CD8-positive, alpha-beta memory T cell (primary cell): Measurements from ENCODE around the gene ATP5PD. TPM values are rescaled to one million over a fixed set of nuclear protein-coding genes. Genes with fewer than 3 reads are reported as not detected.

ENCODE experiments used
- CTCF ChIA-PET: fragments of 350-600 bp; sonication (Branson Sonifier 250); formaldehyde crosslinking; loops from one replicate; lab custom pipeline; 2021; ENCODE audit warnings: antibody characterized with exemption; lab: Charles Lee
- POLR2A ChIA-PET: fragments of 350-600 bp; sonication (Branson Sonifier 250); formaldehyde crosslinking; loops from one replicate; lab custom pipeline; 2021; ENCODE audit warnings: antibody characterized with exemption; lab: Charles Lee
- DNase-seq, 5 donors: peaks; one replicate each; pipeline versions ENCODE4 v3.0.0 to v3.0.0-alpha.2; 2020 to 2022; ENCODE audit warnings: mixed read lengths in 1 of 5
- H3K27ac ChIP-seq: one replicate; pipeline ENCODE4 v1.7.0; 2013; ENCODE audit warnings: low read depth, mild to moderate bottlenecking, low read length, moderate library complexity
- H3K27me3 ChIP-seq: 2 replicates; pipeline ENCODE4 v1.7.0; 2013; ENCODE audit warnings: low read length, mild to moderate bottlenecking; ENCODE audit not compliant: insufficient read depth, poor library complexity, severe bottlenecking
- H3K36me3 ChIP-seq: 2 replicates; pipeline ENCODE4 v1.7.0; 2013; ENCODE audit warnings: mild to moderate bottlenecking, low read length, moderate library complexity; ENCODE audit not compliant: insufficient read depth
- H3K4me1 ChIP-seq: 2 replicates; pipeline ENCODE4 v1.7.0; 2013; ENCODE audit warnings: mild to moderate bottlenecking, low read length, moderate library complexity; ENCODE audit not compliant: insufficient read depth
- H3K4me3 ChIP-seq: 2 replicates; pipeline ENCODE4 v1.7.0; 2013; ENCODE audit warnings: mild to moderate bottlenecking, low read length
- H3K9me3 ChIP-seq: 2 replicates; pipeline ENCODE4 v1.7.0; 2013; ENCODE audit warnings: mild to moderate bottlenecking, low read length
- H3K27ac Mint-ChIP-seq, 8 donors: one replicate each; pipeline ENCODE4 v1.8.0; 2020 to 2021; ENCODE audit warnings: mixed read lengths in 8 of 8, mild to moderate bottlenecking in 6 of 8, inconsistent platforms in 3 of 8, moderate library complexity in 3 of 8
- H3K27me3 Mint-ChIP-seq, 2 donors: one replicate each; pipeline ENCODE4 v1.8.0; 2020 to 2021; ENCODE audit warnings: mixed read lengths in 2 of 2, mild to moderate bottlenecking in 1 of 2, moderate library complexity in 1 of 2
- H3K36me3 Mint-ChIP-seq, 3 donors: one replicate each; pipeline ENCODE4 v1.8.0; 2020 to 2021; ENCODE audit warnings: mixed read lengths in 3 of 3, inconsistent platforms in 1 of 3, mild to moderate bottlenecking in 1 of 3
- H3K4me1 Mint-ChIP-seq, 3 donors: one replicate each; pipeline ENCODE4 v1.8.0; 2020 to 2021; ENCODE audit warnings: mixed read lengths in 3 of 3, inconsistent platforms in 1 of 3, mild to moderate bottlenecking in 1 of 3
- H3K4me3 Mint-ChIP-seq, 7 donors: one replicate each; pipeline ENCODE4 v1.8.0; 2020 to 2021; ENCODE audit warnings: mixed read lengths in 7 of 7, mild to moderate bottlenecking in 6 of 7, moderate library complexity in 4 of 7, inconsistent platforms in 2 of 7
- H3K9me3 Mint-ChIP-seq, 5 donors: one replicate each; pipeline ENCODE4 v1.8.0; 2020 to 2022; ENCODE audit warnings: mixed read lengths in 5 of 5, mild to moderate bottlenecking in 3 of 5, moderate library complexity in 2 of 5, inconsistent platforms in 1 of 5
- polyA plus RNA-seq: library from polyadenylated mRNA; unstranded; fragments of 300-500 nt; fragmentation: Illumina TruSeq; gene quantifications from one replicate; pipeline ENCODE4 v1.2.3, GENCODE V29; 2021
- total RNA-seq, 2 experiments: library from RNA; stranded (reverse); gene quantifications; one replicate each; pipeline ENCODE4 v1.2.3, GENCODE V29; 2021

Gene ATP5PD
- total and polyA plus RNA-seq, 3 experiments from 2014 or later, result 179 to 345 (median 198) TPM

- H3K36me3 ChIP-seq, result peaks cover 4% of the 10 kb centered on the region
- H3K4me1 ChIP-seq, result peaks cover 15% of the 10 kb centered on the region
- ChIA-PET CTCF (interaction anchor here (0.7 to 4.0 kb wide), 30 partner anchors 10 to 258 kb away, joined by 3 to 48 read pairs (median 4); partner anchors contain the start of genes CDR2L, HID1 and MIF4GD), POLR2A (interaction anchor here (0.6 to 2.2 kb wide), 9 partner anchors 14 to 513 kb away, joined by 3 to 13 read pairs (median 3); partner anchors contain the start of genes CDR2L, HID1 and MIF4GD)
- H3K27me3 ChIP-seq, result no peaks in the 10 kb centered on the region
- peak within 1 kb of the TSS; percentile 73 for H3K27ac ChIP-seq
- no peaks in the 10 kb centered on the region for H3K9me3 Mint-ChIP-seq
- H3K9me3 ChIP-seq, result no peaks in the 10 kb centered on the region
- H3K4me1 Mint-ChIP-seq, result peaks cover 28 to 44% (median 35%) of the 10 kb centered on the region in 3 donors
- no peaks in the 10 kb centered on the region for H3K27me3 Mint-ChIP-seq
- peak within 1 kb of the TSS; percentile 81 to 96 (median 92) for H3K27ac Mint-ChIP-seq
- peak within 1 kb of the TSS; percentile 92 to 99 (median 95) for H3K4me3 Mint-ChIP-seq
- peaks cover 0 to 25% (median 9%) of the 10 kb centered on the region in 3 donors for H3K36me3 Mint-ChIP-seq
- peak within 1 kb of the TSS; percentile 90 for H3K4me3 ChIP-seq
- DNase-seq, result peak; percentile 60 to 84 (median 76)
These were observed 34.2 kb downstream of the ATP5PD start, which contains the start of gene MRPL58 for GRCh38 chr17:75012346-75013091. TSS of gene MRPL58 (plus strand) at chr17:75012670. CDS start at chr17:75012687, 17 bp downstream.

GRCh38 chr17:75012096-75012345, 34.7 kb downstream of the ATP5PD start:
- Histone ChIP-seq H3K9me3 (no peaks in the 10 kb centered on the region), H3K27ac (peak overlapping the region; percentile 73), H3K4me3 (peak overlapping the region; percentile 90), H3K36me3 (peaks cover 4% of the 10 kb centered on the region), H3K4me1 (peaks cover 15% of the 10 kb centered on the region), H3K27me3 (no peaks in the 10 kb centered on the region)
- Mint-ChIP-seq H3K27me3 (no peaks in the 10 kb centered on the region), H3K4me3 (peak overlapping the region; percentile 92 to 99 (median 95)), H3K4me1 (peaks cover 28 to 44% (median 35%) of the 10 kb centered on the region in 3 donors), H3K27ac (peak overlapping the region in 7 of 8 donors; percentile 83 to 96 (median 90)), H3K36me3 (peaks cover 0 to 25% (median 9%) of the 10 kb centered on the region in 3 donors), H3K9me3 (no peaks in the 10 kb centered on the region)
- no peak for DNase-seq
- ChIA-PET CTCF (interaction anchor here (0.9 to 4.0 kb wide), 20 partner anchors 11 to 190 kb away, joined by 3 to 48 read pairs (median 6); partner anchors contain the start of genes CDR2L and HID1), POLR2A (interaction anchor here (0.9 to 2.2 kb wide), 7 partner anchors 13 to 259 kb away, joined by 3 to 13 read pairs (median 4); partner anchors contain the start of genes CDR2L, HID1 and MIF4GD)

DNA sequence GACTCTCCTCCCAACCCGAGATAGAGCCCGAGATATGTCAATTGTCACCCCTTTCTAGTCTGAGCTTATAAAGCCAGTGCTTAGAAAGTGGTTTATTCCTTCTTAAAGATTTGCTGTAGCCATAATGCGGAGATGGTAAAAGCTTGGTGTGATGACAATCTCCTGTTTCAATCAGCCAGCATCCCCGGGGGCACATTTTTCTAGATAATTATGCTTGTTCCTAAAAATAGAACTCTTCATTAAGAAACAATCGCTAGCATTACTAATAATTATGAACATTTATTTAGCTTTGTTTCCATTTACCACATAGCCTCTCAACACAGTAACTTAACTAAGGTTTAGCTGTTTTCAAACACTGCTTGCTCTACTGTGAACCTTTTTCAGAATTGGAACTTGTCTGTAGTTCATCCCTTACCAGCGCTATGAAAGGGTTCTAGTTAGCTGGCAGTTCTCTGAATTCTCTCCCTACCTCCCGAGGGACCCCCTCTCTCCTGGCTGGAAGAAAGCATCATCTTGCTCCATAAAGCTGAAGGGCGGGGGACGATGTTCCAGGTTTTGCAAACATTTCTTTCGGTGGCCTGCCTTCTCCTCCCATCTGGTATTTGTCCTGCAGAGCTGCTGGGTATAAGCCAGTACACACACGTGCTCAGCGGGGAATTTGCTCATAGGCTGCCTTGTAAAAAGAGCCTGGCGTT, 35.2 kb downstream of the ATP5PD start:
- peaks cover 0 to 2% of the 10 kb centered on the region in 2 donors for H3K27me3 Mint-ChIP-seq
- peaks cover 28 to 40% (median 35%) of the 10 kb centered on the region in 3 donors for H3K4me1 Mint-ChIP-seq
- H3K36me3 Mint-ChIP-seq, result peaks cover 0 to 20% (median 9%) of the 10 kb centered on the region in 3 donors
- peak overlapping the region; percentile 69 to 99 (median 95) for H3K4me3 Mint-ChIP-seq
- H3K9me3 Mint-ChIP-seq, result no peaks in the 10 kb centered on the region
- peaks cover 15% of the 10 kb centered on the region for H3K4me1 ChIP-seq
- H3K36me3 ChIP-seq, result peaks cover under 1% of the 10 kb centered on the region
- DNase-seq, result no peak
- POLR2A ChIA-PET, result interaction anchor here (1.0 to 2.2 kb wide), 6 partner anchors 13 to 259 kb away, joined by 3 to 13 read pairs (median 5); partner anchors contain the start of genes CDR2L, HID1 and MIF4GD
- H3K4me3 ChIP-seq, result peak overlapping the region; percentile 90
- H3K27ac ChIP-seq, result no peak overlapping the region
- no peaks in the 10 kb centered on the region for H3K27me3 ChIP-seq
- CTCF ChIA-PET, result interaction anchor here (0.9 to 4.0 kb wide), 20 partner anchors 11 to 172 kb away, joined by 3 to 48 read pairs (median 6); partner anchors contain the start of genes CDR2L and HID1
- peak overlapping the region in 5 of 8 donors; percentile 47 to 96 (median 94) for H3K27ac Mint-ChIP-seq
- no peaks in the 10 kb centered on the region for H3K9me3 ChIP-seq

GRCh38 chr17:75010683-75011400, 35.9 kb downstream of the ATP5PD start:
- peaks cover 0 to 16% (median 7%) of the 10 kb centered on the region in 3 donors for H3K36me3 Mint-ChIP-seq
- H3K9me3 Mint-ChIP-seq, result no peaks in the 10 kb centered on the region
- no peak for DNase-seq

DNA sequence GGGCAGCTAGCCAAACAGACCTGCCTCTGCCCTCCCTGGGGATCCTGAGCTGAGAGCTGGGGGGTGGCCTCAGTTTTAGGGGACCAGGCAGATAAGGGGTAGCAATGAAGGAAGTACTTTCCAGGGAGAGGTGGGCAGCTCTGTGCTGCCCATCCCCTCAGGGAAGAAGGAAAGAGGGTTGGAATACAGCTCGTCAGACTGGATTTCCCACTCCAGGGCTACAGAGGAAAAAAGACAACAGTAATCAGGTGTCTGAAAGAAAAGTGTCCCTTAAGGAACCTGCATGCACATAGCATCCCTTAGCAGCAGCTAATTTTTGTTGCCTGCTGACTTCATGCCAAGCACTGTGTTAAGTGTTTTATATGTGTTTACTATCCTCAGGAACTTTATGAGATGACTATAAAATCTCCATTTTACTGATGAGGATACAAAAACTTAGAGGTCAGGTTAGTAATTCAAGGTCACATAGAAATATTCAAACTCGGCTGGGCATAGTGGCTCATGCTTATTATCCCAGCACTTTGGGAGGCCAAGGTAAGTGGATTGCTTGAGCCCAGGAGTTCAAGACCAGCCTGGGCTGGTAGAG, 37.5 kb downstream of the ATP5PD start:
- DNase-seq, result no peak
- Histone ChIP-seq H3K4me3 (no peak overlapping the region), H3K9me3 (no peaks in the 10 kb centered on the region), H3K36me3 (no peaks in the 10 kb centered on the region), H3K4me1 (peaks cover 15% of the 10 kb centered on the region), H3K27ac (no peak overlapping the region), H3K27me3 (no peaks in the 10 kb centered on the region)
- ChIA-PET CTCF (interaction anchor here (1.3 to 2.3 kb wide), 3 partner anchors 22 to 218 kb away, joined by 3 to 6 read pairs (median 3); partner anchors contain the start of gene CDR2L), POLR2A (no interaction called here)
- H3K4me3 Mint-ChIP-seq, result peak overlapping the region in 1 of 7 donors; percentile 76
- H3K4me1 Mint-ChIP-seq, result peaks cover 18 to 26% (median 23%) of the 10 kb centered on the region in 3 donors
- H3K27ac Mint-ChIP-seq, result no peak overlapping the region
- H3K9me3 Mint-ChIP-seq, result no peaks in the 10 kb centered on the region
- H3K27me3 Mint-ChIP-seq, result peaks cover 0 to 10% of the 10 kb centered on the region in 2 donors
- peaks cover 0 to 8% (median 3%) of the 10 kb centered on the region in 3 donors for H3K36me3 Mint-ChIP-seq

More at GRCh38 chr17:75010683-75011400, 35.9 kb downstream of the ATP5PD start:
- Mint-ChIP-seq H3K27ac (peak overlapping the region in 4 of 8 donors; percentile 46 to 96 (median 71)), H3K4me3 (peak overlapping the region; percentile 32 to 99 (median 55)), H3K27me3 (peaks cover 0 to 7% of the 10 kb centered on the region in 2 donors), H3K4me1 (peaks cover 26 to 36% (median 35%) of the 10 kb centered on the region in 3 donors)
- Histone ChIP-seq H3K36me3 (no peaks in the 10 kb centered on the region), H3K4me3 (no peak overlapping the region), H3K27me3 (no peaks in the 10 kb centered on the region), H3K4me1 (peaks cover 15% of the 10 kb centered on the region), H3K9me3 (no peaks in the 10 kb centered on the region), H3K27ac (no peak overlapping the region)
- ChIA-PET CTCF (interaction anchor here (0.7 to 4.0 kb wide), 9 partner anchors 8 to 173 kb away, joined by 3 to 48 read pairs (median 9); partner anchors contain the start of gene CDR2L), POLR2A (interaction anchor here (0.7 to 2.0 kb wide), 4 partner anchors 12 to 41 kb away, joined by 3 to 6 read pairs (median 4); partner anchors contain the start of genes CDR2L and KCTD2)

- no peak for DNase-seq
- Histone ChIP-seq H3K27ac (no peak overlapping the region), H3K36me3 (no peaks in the 10 kb centered on the region), H3K27me3 (no peaks in the 10 kb centered on the region), H3K4me1 (peaks cover 10% of the 10 kb centered on the region), H3K4me3 (no peak overlapping the region), H3K9me3 (no peaks in the 10 kb centered on the region)
- no peak overlapping the region for H3K4me3 Mint-ChIP-seq
- ChIA-PET CTCF (interaction anchor here (1.3 to 2.3 kb wide), 2 partner anchors 47 to 218 kb away, joined by 3 to 6 read pairs; no protein-coding TSS in a partner anchor), POLR2A (interaction anchor here (0.7 kb wide), 1 partner anchor 637 kb away, joined by 5 read pairs; no protein-coding TSS in a partner anchor)
- no peaks in the 10 kb centered on the region for H3K9me3 Mint-ChIP-seq
- no peak overlapping the region for H3K27ac Mint-ChIP-seq
- peaks cover 0 to 6% (median 0%) of the 10 kb centered on the region in 3 donors for H3K36me3 Mint-ChIP-seq
- peaks cover 0 to 10% of the 10 kb centered on the region in 2 donors for H3K27me3 Mint-ChIP-seq
- H3K4me1 Mint-ChIP-seq, result peaks cover 11 to 19% (median 15%) of the 10 kb centered on the region in 3 donors
These were observed 38.4 kb downstream of the ATP5PD start for GRCh38 chr17:75008373-75008772.
